Heart left ventricle (tissue), 16 donors: ENCODE measurements around the gene SPTBN1. TPM values are rescaled to one million over a fixed set of nuclear protein-coding genes. Genes with fewer than 3 reads are reported as not detected.

Experiments used
- ATAC-seq, 4 donors: fragments of 200-7000 bp; cut with Tn5 transposase; one replicate each; pipeline ENCODE4 v1.9.1; 2020 to 2022; ENCODE audit warnings: moderate library complexity in 4 of 4, mild to moderate bottlenecking in 3 of 4, moderate number of reproducible peaks in 1 of 4
- DNase-seq, 5 donors: peaks; one replicate each; pipeline ENCODE4 v3.0.0-alpha.2; 2020
- H3K27ac ChIP-seq, 12 donors: fragments of 200-600 bp; sonication (generic) in 4 of 12; one replicate each; pipeline versions ENCODE4 v1.5.0 to v1.8.0; 2016 to 2022; ENCODE audit warnings: mild to moderate bottlenecking in 2 of 12
- H3K27me3 ChIP-seq, 9 donors: fragments of 200-600 bp; sonication (generic) in 2 of 9; one replicate each; pipeline versions ENCODE4 v1.5.1 to v1.8.0; 2016 to 2022; ENCODE audit warnings: mild to moderate bottlenecking in 3 of 9
- H3K36me3 ChIP-seq, 9 donors: fragments of 200-600 bp; sonication (generic) in 2 of 9; one replicate each; pipeline versions ENCODE4 v1.5.0 to v1.8.0; 2018 to 2022; ENCODE audit warnings: mild to moderate bottlenecking in 2 of 9
- H3K4me1 ChIP-seq, 12 donors: fragments of 200-600 bp; sonication (generic) in 4 of 12; one replicate each; pipeline versions ENCODE4 v1.5.0 to v1.8.0; 2016 to 2022; ENCODE audit warnings: mild to moderate bottlenecking in 3 of 12
- H3K4me3 ChIP-seq, 12 donors: fragments of 200-600 bp; sonication (generic) in 4 of 12; one replicate each; pipeline versions ENCODE4 v1.5.0 to v1.8.0; 2017 to 2022; ENCODE audit warnings: mild to moderate bottlenecking in 9 of 12, moderate library complexity in 4 of 12
- H3K9me3 ChIP-seq, 12 donors: fragments of 200-600 bp; sonication (generic) in 4 of 12; one replicate each; pipeline versions ENCODE4 v1.5.0 to v1.8.0; 2016 to 2022; ENCODE audit warnings: mild to moderate bottlenecking in 1 of 12
- POLR2A ChIP-seq, 2 donors: fragments of 450-650 bp; IDR thresholded peaks; one replicate each; pipeline ENCODE4 v1.6.1; 2017; ENCODE audit warnings: antibody characterized with exemption in 2 of 2, mild to moderate bottlenecking in 2 of 2, moderate library complexity in 2 of 2
- WGBS, 4 donors: extraction: QIAGEN DNeasy Blood & Tissue Kit in 2 of 4; methylation state at CpG; one replicate each; pipeline versions ENCODE4 v1.1.5 to v1.1.7; 2013 to 2018; 5-methylcytosine and 5-hydroxymethylcytosine counted together
- intact Hi-C, 10 donors: fragments of 100-400 bp; cut with DNase I; formaldehyde crosslinking; loops; one replicate each; pipeline versions ENCODE4 v1.11.1 to v1.14.2; 2022
- polyA plus RNA-seq, 2 donors: library from polyadenylated mRNA; stranded (reverse); fragments of 200-250 nt; gene quantifications; one replicate each; pipeline ENCODE4 v1.2.3, GENCODE V29; 2013
- total RNA-seq, 9 donors: library from RNA; depleted of rRNA in 2 of 9; stranded (reverse); fragments of >200 nt in 2 of 9; fragmentation: NEBNext Ultra II Directional in 3 of 9; extraction: Animal tissue kit (Norgen Biotek cat#: 25700) in 3 of 9; gene quantifications; one replicate each; pipeline versions ENCODE4 v1.1.0 to v1.2.4, GENCODE V29; 2016 to 2023
- TF ChIP-seq, protein P1 (sequence below), 12 donors: fragments of 200-600 bp; sonication (generic) in 4 of 12; IDR thresholded peaks; one replicate each; pipeline versions ENCODE4 v1.5.0 to v1.8.0; 2018 to 2022; ENCODE audit warnings: antibody characterized with exemption in 12 of 12, mild to moderate bottlenecking in 5 of 12
- donor health status: ischemic (EF 13 %, LVEDD 7.1; RV severe dilation, severe dysfunction).
- donor health status: healthy with polysubstance abuse.
- donor health status: DM: no; HTN: yes; CAD: no.
- donor health status: DM: no; HTN: no; CAD: no.
- donor health status: ischemic (EF 25% LVEDD 6.9; RV normal size, moderate dysfunction).
- donor health status: ischemic (EF 25% LVEDD 5.7; RV mildly dilated, moderate dysfunction).
- donor health status: healthy.
- donor health status: DM: yes; HTN: yes; CAD: no.
- donor health status: ischemic (EF 35%, LVEDD 5.7; RV mildly dilated, moderate dysfunction).
- donor health status: nonischemic (EF 11% LVEDD 7.7; RV severe dilation, severe dysfunction).
- donor health status: DM: yes; HTN: yes; CAD: no.
- donor health status: PGD.
- donor health status: ischemic (EF 29% LVEDD 5.4; RV normal size, mild dysfunction).
- donor health status: nonischemic (EF 23%, LVEDD 6.1; RV moderate dilation, normal function).

SPTBN1 gene
- total and polyA plus RNA-seq, 11 donors, result 124 to 659 (median 422) TPM

DNA sequence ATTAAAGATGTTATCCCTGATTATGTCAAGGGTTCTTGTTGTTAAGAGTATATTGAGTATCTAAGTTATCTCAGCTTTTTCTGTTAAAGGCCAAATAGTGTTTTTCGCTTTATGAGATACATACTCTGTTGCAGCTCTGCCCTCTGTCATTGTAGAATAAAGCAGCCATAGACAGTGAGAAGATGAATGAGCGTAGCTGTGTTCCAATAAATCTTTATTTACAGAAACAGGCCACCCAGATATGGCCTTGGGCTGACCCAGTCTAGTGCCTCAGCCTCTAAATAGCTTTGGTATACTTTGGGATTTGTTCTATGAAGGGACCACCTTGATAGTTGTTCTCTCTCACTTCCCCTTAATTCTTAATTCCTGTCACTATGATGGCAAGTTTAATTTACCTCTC lies 194.5 kb downstream of the SPTBN1 start:
- ATAC-seq, result no peak
- intact Hi-C loops, result loop anchor here in 1 of 10 donors (10.0 kb wide), 1 partner anchor 364 kb away; no protein-coding TSS in a partner anchor

DNA sequence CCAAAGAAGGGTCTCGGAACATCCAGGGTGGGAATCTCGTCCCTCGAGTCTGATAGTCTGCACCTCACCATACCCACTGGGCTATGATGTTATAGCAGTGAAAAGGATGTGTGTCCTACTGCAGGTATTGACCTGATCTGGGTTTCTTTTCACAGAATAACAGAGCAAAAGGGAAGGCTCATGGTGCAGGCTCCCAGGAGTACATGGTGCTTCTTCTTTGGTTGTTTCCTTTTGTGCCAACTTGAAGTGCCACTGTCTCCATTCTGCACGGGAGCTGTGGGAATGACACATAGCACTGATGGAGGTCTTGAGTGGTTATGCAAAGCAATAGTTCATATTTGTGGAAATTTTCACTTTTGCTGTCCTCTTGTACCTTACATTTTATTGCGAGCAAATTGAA lies 195.2 kb downstream of the SPTBN1 start:
- intact Hi-C loops, result loop anchor here in 1 of 10 donors (10.0 kb wide), 1 partner anchor 364 kb away; no protein-coding TSS in a partner anchor
- H3K9me3 ChIP-seq, result no peaks in the 10 kb centered on the region
- WGBS, 4 donors, result 75 to 88% (median 84%) methylated on average over 5 of the region's 5 CpGs
- peak overlapping the region in 1 of 12 donors; percentile 5 for H3K27ac ChIP-seq
- no peak for TF ChIP-seq POLR2A (IDR thresholded peaks at IDR 0.05)
- TF ChIP-seq, protein P1, sequence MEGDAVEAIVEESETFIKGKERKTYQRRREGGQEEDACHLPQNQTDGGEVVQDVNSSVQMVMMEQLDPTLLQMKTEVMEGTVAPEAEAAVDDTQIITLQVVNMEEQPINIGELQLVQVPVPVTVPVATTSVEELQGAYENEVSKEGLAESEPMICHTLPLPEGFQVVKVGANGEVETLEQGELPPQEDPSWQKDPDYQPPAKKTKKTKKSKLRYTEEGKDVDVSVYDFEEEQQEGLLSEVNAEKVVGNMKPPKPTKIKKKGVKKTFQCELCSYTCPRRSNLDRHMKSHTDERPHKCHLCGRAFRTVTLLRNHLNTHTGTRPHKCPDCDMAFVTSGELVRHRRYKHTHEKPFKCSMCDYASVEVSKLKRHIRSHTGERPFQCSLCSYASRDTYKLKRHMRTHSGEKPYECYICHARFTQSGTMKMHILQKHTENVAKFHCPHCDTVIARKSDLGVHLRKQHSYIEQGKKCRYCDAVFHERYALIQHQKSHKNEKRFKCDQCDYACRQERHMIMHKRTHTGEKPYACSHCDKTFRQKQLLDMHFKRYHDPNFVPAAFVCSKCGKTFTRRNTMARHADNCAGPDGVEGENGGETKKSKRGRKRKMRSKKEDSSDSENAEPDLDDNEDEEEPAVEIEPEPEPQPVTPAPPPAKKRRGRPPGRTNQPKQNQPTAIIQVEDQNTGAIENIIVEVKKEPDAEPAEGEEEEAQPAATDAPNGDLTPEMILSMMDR (IDR thresholded peaks at IDR 0.05), result no peak
- no peak for DNase-seq
- ATAC-seq, result no peak
- no peaks in the 10 kb centered on the region for H3K27me3 ChIP-seq
- peaks cover 13 to 100% (median 100%) of the 10 kb centered on the region in 9 donors for H3K36me3 ChIP-seq
- peaks cover 0 to 8% (median 0%) of the 10 kb centered on the region in 12 donors for H3K4me1 ChIP-seq
- H3K4me3 ChIP-seq, result no peak overlapping the region

More for the DNA sequence above, 194.5 kb downstream of the SPTBN1 start:
- Histone ChIP-seq H3K36me3 (peaks cover 6 to 100% (median 100%) of the 10 kb centered on the region in 9 donors), H3K4me1 (peaks cover 0 to 8% (median 0%) of the 10 kb centered on the region in 12 donors), H3K9me3 (no peaks in the 10 kb centered on the region), H3K27me3 (no peaks in the 10 kb centered on the region), H3K4me3 (no peak overlapping the region), H3K27ac (no peak overlapping the region)
- no peak for TF ChIP-seq POLR2A (IDR thresholded peaks at IDR 0.05)
- 95 to 98% (median 96%) methylated on average over 2 of the region's 2 CpGs for WGBS, 4 donors
- no peak for DNase-seq

DNA sequence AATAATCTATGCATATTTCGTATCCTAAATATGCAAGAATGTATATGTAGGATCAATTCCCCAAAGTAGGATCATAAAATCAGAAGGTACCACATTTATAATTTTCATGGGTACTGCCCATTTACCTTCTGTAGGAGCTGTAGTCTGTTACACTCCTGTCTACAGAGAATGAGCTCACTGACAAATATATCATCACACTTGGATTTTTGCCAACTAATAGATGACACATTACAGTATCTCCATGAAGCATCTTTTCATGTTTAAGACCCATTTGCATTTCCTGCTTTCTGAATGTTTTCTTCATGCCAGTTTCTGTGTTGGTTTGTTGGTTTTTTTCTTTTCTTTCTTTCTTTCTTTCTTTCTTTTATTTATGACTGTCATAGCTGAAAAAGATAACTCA lies 196.4 kb downstream of the SPTBN1 start:
- H3K36me3 ChIP-seq, result peaks cover 14 to 100% (median 100%) of the 10 kb centered on the region in 9 donors
- TF ChIP-seq POLR2A (IDR thresholded peaks at IDR 0.05), result no peak
- TF ChIP-seq, protein P1 (IDR thresholded peaks at IDR 0.05), result no peak
- ATAC-seq (no peak), DNase-seq (no peak)
- intact Hi-C loops, result loop anchor here in 1 of 10 donors (10.0 kb wide), 1 partner anchor 362 kb away; no protein-coding TSS in a partner anchor
- no peak overlapping the region for H3K27ac ChIP-seq
- WGBS, 4 donors, result 96 to 98% (median 97%) methylated on average over 1 of the region's 1 CpG
- H3K9me3 ChIP-seq, result no peaks in the 10 kb centered on the region
- H3K4me1 ChIP-seq, result peaks cover 0 to 14% (median 6%) of the 10 kb centered on the region in 12 donors
- H3K4me3 ChIP-seq, result no peak overlapping the region
- no peaks in the 10 kb centered on the region for H3K27me3 ChIP-seq

DNA sequence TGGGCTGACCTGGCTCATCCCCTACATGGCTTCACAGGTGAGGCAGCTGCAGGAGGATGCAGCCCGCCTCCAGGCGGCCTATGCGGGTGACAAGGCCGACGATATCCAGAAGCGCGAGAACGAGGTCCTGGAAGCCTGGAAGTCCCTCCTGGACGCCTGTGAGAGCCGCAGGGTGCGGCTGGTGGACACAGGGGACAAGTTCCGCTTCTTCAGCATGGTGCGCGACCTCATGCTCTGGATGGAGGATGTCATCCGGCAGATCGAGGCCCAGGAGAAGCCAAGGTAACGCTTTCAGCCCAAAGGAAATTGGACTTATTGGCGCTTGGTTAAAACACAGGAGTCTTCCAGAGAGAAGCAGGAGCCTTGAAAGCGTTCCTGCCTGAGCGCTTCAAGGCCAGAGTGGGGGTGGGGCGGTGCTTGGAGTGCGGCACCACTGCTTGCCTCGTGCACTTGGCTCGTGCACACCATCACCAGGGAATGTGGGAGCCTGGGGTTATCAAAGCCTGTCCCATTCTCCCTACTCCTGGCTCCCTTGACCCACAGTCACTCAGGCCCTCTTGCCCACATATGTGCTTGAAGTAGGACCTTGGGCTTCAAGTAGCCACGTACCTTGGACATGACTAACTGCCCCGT lies 197.6 kb downstream of the SPTBN1 start:
- no peak for TF ChIP-seq POLR2A (IDR thresholded peaks at IDR 0.05)
- TF ChIP-seq, protein P1 (IDR thresholded peaks at IDR 0.05), result no peak
- Histone ChIP-seq H3K27me3 (no peaks in the 10 kb centered on the region), H3K36me3 (peaks cover 14 to 100% (median 100%) of the 10 kb centered on the region in 9 donors), H3K4me1 (peaks cover 0 to 24% (median 17%) of the 10 kb centered on the region in 12 donors), H3K27ac (peak overlapping the region in 1 of 12 donors; percentile 13), H3K4me3 (no peak overlapping the region), H3K9me3 (no peaks in the 10 kb centered on the region)
- peak in 2 of 4 donors; percentile 18 to 25 for ATAC-seq
- 86 to 91% (median 88%) methylated on average over 23 to 26 of the region's 26 CpGs for WGBS, 4 donors
- DNase-seq, result no peak
- intact Hi-C loops, result loop anchor here in 1 of 10 donors (10.0 kb wide), 1 partner anchor 361 kb away; no protein-coding TSS in a partner anchor
